ENCODE measurements around the gene ADAMTS12.
"Not testable (repeated sequence)": the region's sequence is repeated elsewhere in the genome, so short reads cannot be mapped to it uniquely, and the experiment has no call there.

Gene ADAMTS12

DNA sequence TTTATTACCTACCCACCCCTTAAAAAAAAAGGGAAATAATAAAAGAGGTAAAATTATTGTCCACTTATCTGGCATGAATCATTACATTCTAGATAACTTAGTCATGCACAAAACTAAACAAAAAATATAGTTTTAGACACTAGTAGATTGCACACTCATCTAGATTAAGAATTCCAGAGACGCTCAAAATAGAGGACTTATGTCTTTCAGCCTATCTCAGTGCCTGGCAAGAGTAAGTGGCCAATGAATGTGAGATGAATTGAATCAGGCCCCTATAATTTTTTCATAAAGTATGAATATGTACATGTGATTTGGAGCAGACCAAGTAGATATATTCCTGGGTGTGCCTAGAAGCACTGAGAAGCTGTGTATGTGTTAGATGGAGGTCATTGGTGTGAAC is 42.4 kb upstream of the ADAMTS12 start:
- no peak overlapping the region for H3K4me3 ChIP-seq (ENCODE audit: low read length)
- H3K9me3 ChIP-seq (ENCODE audit: control insufficient read depth, low read length) = peaks cover 3% of the 10 kb centered on the region
- H3K9ac ChIP-seq (ENCODE audit: low read length) = no peak overlapping the region
- no peak for DNase-seq (ENCODE audit: low read depth)
- no peaks in the 10 kb centered on the region for H3K36me3 ChIP-seq (ENCODE audit: control insufficient read depth, insufficient read depth, low read length, severe bottlenecking)
- H3K27me3 ChIP-seq (replicated peaks; ENCODE audit: control insufficient read depth, insufficient read depth, low read length) = peaks cover 28% of the 10 kb centered on the region
- H3K4me1 ChIP-seq (ENCODE audit: control insufficient read depth, insufficient read depth, low read length) = peaks cover 19% of the 10 kb centered on the region

- Histone ChIP-seq H3K36me3 (ENCODE audit: control insufficient read depth, insufficient read depth, low read length, severe bottlenecking) (no peaks in the 10 kb centered on the region), H3K9me3 (ENCODE audit: control insufficient read depth, low read length) (peaks cover 3% of the 10 kb centered on the region), H3K27me3 (replicated peaks; ENCODE audit: control insufficient read depth, insufficient read depth, low read length) (peaks cover 25% of the 10 kb centered on the region), H3K4me1 (ENCODE audit: control insufficient read depth, insufficient read depth, low read length) (peaks cover 18% of the 10 kb centered on the region), H3K4me3 (ENCODE audit: low read length) (no peak overlapping the region), H3K9ac (ENCODE audit: low read length) (no peak overlapping the region)
- DNase-seq (ENCODE audit: low read depth) = no peak
These were observed 42.0 kb upstream of the ADAMTS12 start for GRCh38 chr5:33933723-33934169.

DNA sequence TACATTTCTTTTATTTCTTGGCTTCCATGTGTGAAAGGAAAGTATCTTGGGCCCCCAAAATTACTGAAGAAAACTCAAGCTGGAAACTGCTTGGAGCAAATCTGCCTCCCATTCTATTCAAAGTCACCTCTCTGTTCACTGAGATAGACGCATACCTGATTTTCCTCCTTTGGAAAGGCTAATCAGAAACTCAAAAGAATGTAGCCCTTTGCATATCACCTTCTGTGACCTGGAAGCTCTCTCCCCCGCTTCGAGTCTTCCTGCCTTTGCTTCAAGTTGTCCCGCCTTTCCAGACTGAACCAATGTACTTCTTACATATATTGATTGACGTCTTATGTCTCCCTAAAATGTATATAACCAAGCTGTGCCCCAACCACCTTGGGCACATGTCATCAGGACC is 39.3 kb upstream of the ADAMTS12 start:
- DNase-seq (ENCODE audit: low read depth) = no peak
- Histone ChIP-seq H3K4me3 (ENCODE audit: low read length) (no peak overlapping the region), H3K9me3 (ENCODE audit: control insufficient read depth, low read length) (no peaks in the 10 kb centered on the region), H3K27me3 (replicated peaks; ENCODE audit: control insufficient read depth, insufficient read depth, low read length) (no peaks in the 10 kb centered on the region), H3K9ac (ENCODE audit: low read length) (no peak overlapping the region), H3K4me1 (ENCODE audit: control insufficient read depth, insufficient read depth, low read length) (peaks cover 5% of the 10 kb centered on the region), H3K36me3 (ENCODE audit: control insufficient read depth, insufficient read depth, low read length, severe bottlenecking) (no peaks in the 10 kb centered on the region)

DNA sequence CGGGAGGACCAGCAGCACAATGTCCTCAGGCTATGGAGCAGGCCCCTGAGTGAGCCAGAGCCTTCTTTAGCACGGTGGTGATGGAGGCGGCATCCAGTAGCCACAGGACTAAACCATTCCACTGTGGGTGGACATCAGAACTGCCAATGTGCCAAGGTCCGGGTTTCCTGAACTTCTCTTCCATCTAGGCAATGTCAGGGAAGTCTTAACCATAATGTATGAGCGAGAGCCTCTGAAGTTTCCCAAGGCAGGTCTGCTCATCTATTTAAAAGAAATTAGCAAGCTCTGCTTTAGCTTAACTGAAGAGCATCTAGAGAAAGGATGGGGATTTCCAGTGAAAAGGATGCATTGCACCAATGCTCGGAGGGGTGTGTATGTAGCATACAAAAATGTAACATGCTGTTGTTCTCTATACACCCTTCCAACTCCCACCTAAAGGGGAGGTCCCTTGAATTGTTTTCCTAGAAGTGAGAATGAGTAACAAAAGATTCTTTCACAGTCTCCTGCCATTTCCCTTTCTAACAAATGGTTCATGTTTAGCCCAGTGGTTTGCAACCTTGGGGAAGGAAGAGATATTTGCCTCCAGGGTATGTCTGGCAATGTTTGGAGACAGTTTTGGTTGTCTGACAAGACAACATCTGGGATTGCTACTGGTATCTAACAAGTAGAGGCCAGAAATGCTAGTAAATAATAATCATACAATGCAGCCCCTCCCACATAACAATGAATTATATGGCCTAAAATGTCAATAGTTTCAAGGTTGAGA is 38.3 kb upstream of the ADAMTS12 start:
- DNase-seq (ENCODE audit: low read depth) = no peak
- no peak overlapping the region for H3K4me3 ChIP-seq (ENCODE audit: low read length)
- no peaks in the 10 kb centered on the region for H3K9me3 ChIP-seq (ENCODE audit: control insufficient read depth, low read length)
- H3K36me3 ChIP-seq (ENCODE audit: control insufficient read depth, insufficient read depth, low read length, severe bottlenecking) = no peaks in the 10 kb centered on the region
- no peak overlapping the region for H3K9ac ChIP-seq (ENCODE audit: low read length)
- H3K27me3 ChIP-seq (replicated peaks; ENCODE audit: control insufficient read depth, insufficient read depth, low read length) = no peaks in the 10 kb centered on the region
- peaks cover 4% of the 10 kb centered on the region for H3K4me1 ChIP-seq (ENCODE audit: control insufficient read depth, insufficient read depth, low read length)

DNA sequence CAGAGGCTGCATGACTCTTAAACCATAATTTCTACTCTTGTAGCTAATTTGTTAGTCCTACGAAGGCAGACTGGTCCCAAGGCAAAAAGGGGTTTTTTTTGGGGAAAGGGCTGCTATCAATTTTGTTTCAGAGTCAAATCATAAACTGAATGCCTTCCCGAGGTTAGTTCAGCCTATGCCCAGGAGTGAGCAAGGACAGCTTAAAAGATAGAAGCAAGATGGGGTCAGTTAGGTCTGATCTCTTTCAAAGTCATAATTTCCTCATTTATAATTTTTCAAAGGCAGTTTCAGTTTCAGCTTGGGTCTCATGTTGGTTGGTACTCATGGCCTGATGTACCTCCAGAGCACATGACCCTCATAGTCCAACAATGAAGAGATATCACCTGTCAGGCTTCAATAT is 36.5 kb upstream of the ADAMTS12 start:
- DNase-seq (ENCODE audit: low read depth) = no peak
- Histone ChIP-seq H3K9ac (ENCODE audit: low read length) (no peak overlapping the region), H3K27me3 (replicated peaks; ENCODE audit: control insufficient read depth, insufficient read depth, low read length) (no peaks in the 10 kb centered on the region), H3K36me3 (ENCODE audit: control insufficient read depth, insufficient read depth, low read length, severe bottlenecking) (no peaks in the 10 kb centered on the region), H3K4me3 (ENCODE audit: low read length) (no peak overlapping the region), H3K9me3 (ENCODE audit: control insufficient read depth, low read length) (no peaks in the 10 kb centered on the region), H3K4me1 (ENCODE audit: control insufficient read depth, insufficient read depth, low read length) (no peaks in the 10 kb centered on the region)

- DNase-seq (ENCODE audit: low read depth) = no peak
- Histone ChIP-seq H3K36me3 (ENCODE audit: control insufficient read depth, insufficient read depth, low read length, severe bottlenecking) (no peaks in the 10 kb centered on the region), H3K4me1 (ENCODE audit: control insufficient read depth, insufficient read depth, low read length) (no peaks in the 10 kb centered on the region), H3K27me3 (replicated peaks; ENCODE audit: control insufficient read depth, insufficient read depth, low read length) (no peaks in the 10 kb centered on the region), H3K4me3 (ENCODE audit: low read length) (no peak overlapping the region), H3K9ac (ENCODE audit: low read length) (no peak overlapping the region), H3K9me3 (ENCODE audit: control insufficient read depth, low read length) (no peaks in the 10 kb centered on the region)
These were observed 35.9 kb upstream of the ADAMTS12 start for GRCh38 chr5:33927685-33928084.

GRCh38 chr5:33925278-33925677 is 33.5 kb upstream of the ADAMTS12 start:
- no peak for DNase-seq (ENCODE audit: low read depth)
- H3K9me3 ChIP-seq (ENCODE audit: control insufficient read depth, low read length) = no peaks in the 10 kb centered on the region
- H3K9ac ChIP-seq (ENCODE audit: low read length) = no peak overlapping the region
- H3K4me3 ChIP-seq (ENCODE audit: low read length) = no peak overlapping the region
- no peaks in the 10 kb centered on the region for H3K4me1 ChIP-seq (ENCODE audit: control insufficient read depth, insufficient read depth, low read length)
- H3K36me3 ChIP-seq (ENCODE audit: control insufficient read depth, insufficient read depth, low read length, severe bottlenecking) = no peaks in the 10 kb centered on the region
- peaks cover 3% of the 10 kb centered on the region for H3K27me3 ChIP-seq (replicated peaks; ENCODE audit: control insufficient read depth, insufficient read depth, low read length)

- H3K9me3 ChIP-seq (ENCODE audit: control insufficient read depth, low read length) = peaks cover 22% of the 10 kb centered on the region
- H3K27me3 ChIP-seq (replicated peaks; ENCODE audit: control insufficient read depth, insufficient read depth, low read length) = peaks cover 3% of the 10 kb centered on the region
- no peaks in the 10 kb centered on the region for H3K36me3 ChIP-seq (ENCODE audit: control insufficient read depth, insufficient read depth, low read length, severe bottlenecking)
- H3K4me1 ChIP-seq (ENCODE audit: control insufficient read depth, insufficient read depth, low read length) = no peaks in the 10 kb centered on the region
- DNase-seq (ENCODE audit: low read depth) = no peak
- no peak overlapping the region for H3K4me3 ChIP-seq (ENCODE audit: low read length)
- H3K9ac ChIP-seq (ENCODE audit: low read length) = no peak overlapping the region
These were observed 29.2 kb upstream of the ADAMTS12 start for GRCh38 chr5:33921002-33921401.

- H3K36me3 ChIP-seq (ENCODE audit: control insufficient read depth, insufficient read depth, low read length, severe bottlenecking) = not testable (repeated sequence)
These were observed 23.1 kb upstream of the ADAMTS12 start for GRCh38 chr5:33914844-33915243.

DNA sequence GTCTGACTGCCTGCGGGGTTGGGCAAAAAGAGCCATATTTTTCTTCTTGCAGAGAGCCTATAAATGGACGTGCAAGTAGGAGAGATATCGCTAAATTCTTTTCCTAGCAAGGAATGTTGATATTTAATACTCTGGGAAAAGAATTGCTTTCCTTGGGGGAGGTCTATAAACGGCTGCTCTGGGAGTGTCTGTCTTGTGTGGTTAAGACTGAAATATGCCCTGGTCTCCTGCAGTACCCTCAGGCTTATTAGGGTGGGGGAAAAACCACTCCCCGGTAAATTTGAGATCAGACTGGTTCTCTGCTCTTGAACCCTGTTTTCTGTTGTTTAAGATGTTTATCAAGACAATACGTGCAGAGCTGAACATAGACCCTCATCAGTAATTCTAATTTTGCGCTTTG is 14.5 kb upstream of the ADAMTS12 start:
- H3K9me3 ChIP-seq (ENCODE audit: control insufficient read depth, low read length) = peaks cover 30% of the 10 kb centered on the region
- not testable (repeated sequence) for DNase-seq (ENCODE audit: low read depth); H3K27me3 ChIP-seq (replicated peaks; ENCODE audit: control insufficient read depth, insufficient read depth, low read length); H3K9ac ChIP-seq (ENCODE audit: low read length); H3K36me3 ChIP-seq (ENCODE audit: control insufficient read depth, insufficient read depth, low read length, severe bottlenecking); H3K4me1 ChIP-seq (ENCODE audit: control insufficient read depth, insufficient read depth, low read length); H3K4me3 ChIP-seq (ENCODE audit: low read length)

More at GRCh38 chr5:33914844-33915243, 23.1 kb upstream of the ADAMTS12 start:
- H3K9ac ChIP-seq (ENCODE audit: low read length); DNase-seq (ENCODE audit: low read depth); H3K4me1 ChIP-seq (ENCODE audit: control insufficient read depth, insufficient read depth, low read length); H3K27me3 ChIP-seq (replicated peaks; ENCODE audit: control insufficient read depth, insufficient read depth, low read length); H3K4me3 ChIP-seq (ENCODE audit: low read length): not testable (repeated sequence)
- peaks cover 25% of the 10 kb centered on the region for H3K9me3 ChIP-seq (ENCODE audit: control insufficient read depth, low read length)

- Histone ChIP-seq H3K36me3 (ENCODE audit: control insufficient read depth, insufficient read depth, low read length, severe bottlenecking) (no peaks in the 10 kb centered on the region), H3K9ac (ENCODE audit: low read length) (no peak overlapping the region), H3K4me3 (ENCODE audit: low read length) (no peak overlapping the region)
These were observed 13.6 kb upstream of the ADAMTS12 start for GRCh38 chr5:33905381-33905780.

DNA sequence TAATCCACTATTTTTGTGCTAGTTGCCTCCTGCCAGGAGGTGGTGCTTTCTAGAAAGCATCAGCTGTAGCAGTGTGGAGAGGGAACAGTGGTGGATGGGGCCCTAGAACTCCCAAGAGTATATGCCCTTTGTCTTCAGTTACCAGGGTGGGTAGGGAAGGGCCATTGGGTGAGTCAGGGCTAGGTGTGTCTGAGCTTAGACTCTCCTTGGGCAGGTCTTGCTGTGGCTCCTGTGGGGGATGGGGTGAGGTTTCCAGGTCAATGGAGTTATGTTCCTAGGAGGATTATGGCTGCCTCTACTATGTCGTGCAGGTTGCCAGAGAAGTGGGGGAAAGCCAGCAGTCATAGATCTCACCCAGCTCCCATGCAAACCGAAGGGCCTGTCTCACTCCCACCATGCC is 11.3 kb upstream of the ADAMTS12 start:
- H3K36me3 ChIP-seq (ENCODE audit: control insufficient read depth, insufficient read depth, low read length, severe bottlenecking) = no peaks in the 10 kb centered on the region
- no peak overlapping the region for H3K9ac ChIP-seq (ENCODE audit: low read length)
- no peak for DNase-seq (ENCODE audit: low read depth)
- no peaks in the 10 kb centered on the region for H3K27me3 ChIP-seq (replicated peaks; ENCODE audit: control insufficient read depth, insufficient read depth, low read length)
- H3K9me3 ChIP-seq (ENCODE audit: control insufficient read depth, low read length) = peaks cover 27% of the 10 kb centered on the region
- no peak overlapping the region for H3K4me3 ChIP-seq (ENCODE audit: low read length)
- peaks cover 7% of the 10 kb centered on the region for H3K4me1 ChIP-seq (ENCODE audit: control insufficient read depth, insufficient read depth, low read length)

More at GRCh38 chr5:33905381-33905780, 13.6 kb upstream of the ADAMTS12 start:
- no peak for DNase-seq (ENCODE audit: low read depth)
- Histone ChIP-seq H3K4me1 (ENCODE audit: control insufficient read depth, insufficient read depth, low read length) (peaks cover 7% of the 10 kb centered on the region), H3K9me3 (ENCODE audit: control insufficient read depth, low read length) (peaks cover 30% of the 10 kb centered on the region), H3K27me3 (replicated peaks; ENCODE audit: control insufficient read depth, insufficient read depth, low read length) (no peaks in the 10 kb centered on the region)

All from adipocyte (in vitro differentiated cells).